Activated CD8-positive, alpha-beta T cell treated with anti-CD3 and anti-CD28 coated beads, Interleukin-2, amount 10 ng/mL, durations not matched to agents 7 days and 5 days (primary cell): ENCODE measurements around the gene MUL1. TPM values are rescaled to one million over a fixed set of nuclear protein-coding genes. Genes with fewer than 3 reads are reported as not detected.
A peak's percentile ranks its signal among the peaks of the same experiment; 100 is the strongest.

ENCODE experiments used
- ATAC-seq: fragments of 150-1000 bp; cut with Tn5 transposase; one replicate; pipeline ENCODE4 v1.10.0; 2021; ENCODE audit warnings: moderate library complexity
- CTCF ChIA-PET: fragments of 350-600 bp; sonication (Branson Sonifier 250); formaldehyde crosslinking; loops from one replicate; lab custom pipeline; 2021; ENCODE audit warnings: antibody characterized with exemption; lab: Charles Lee
- POLR2A ChIA-PET: fragments of 350-600 bp; sonication (Branson Sonifier 250); formaldehyde crosslinking; loops from one replicate; lab custom pipeline; 2021; ENCODE audit warnings: antibody characterized with exemption; lab: Charles Lee
- DNase-seq: peaks from one replicate; pipeline ENCODE4 v3.0.0-alpha.2; 2020
- H3K27ac Mint-ChIP-seq: one replicate; pipeline ENCODE4 v1.8.0; 2021; ENCODE audit warnings: mild to moderate bottlenecking, mixed read lengths
- H3K27me3 Mint-ChIP-seq: one replicate; pipeline ENCODE4 v1.8.0; 2021; ENCODE audit warnings: low read depth, mixed read lengths
- H3K36me3 Mint-ChIP-seq: one replicate; pipeline ENCODE4 v1.8.0; 2021; ENCODE audit warnings: low read depth, mixed read lengths
- H3K4me1 Mint-ChIP-seq: one replicate; pipeline ENCODE4 v1.8.0; 2021; ENCODE audit warnings: low read depth, mixed read lengths
- H3K4me3 Mint-ChIP-seq: one replicate; pipeline ENCODE4 v1.8.0; 2021; ENCODE audit warnings: mild to moderate bottlenecking, mixed read lengths
- H3K9me3 Mint-ChIP-seq: one replicate; pipeline ENCODE4 v1.8.0; 2022; ENCODE audit warnings: mixed read lengths; ENCODE audit not compliant: insufficient read depth
- total RNA-seq, 2 experiments: library from RNA; stranded (reverse); gene quantifications; one replicate each; pipeline ENCODE4 v1.2.3, GENCODE V29; 2021

Gene MUL1
- total RNA-seq, 2 experiments from 2014 or later = 17.2 to 18.6 TPM

- Mint-ChIP-seq H3K4me3 (peak overlapping the region; percentile 36), H3K27ac (no peak overlapping the region), H3K36me3 (peaks cover 2% of the 10 kb centered on the region), H3K27me3 (peaks cover 73% of the 10 kb centered on the region), H3K4me1 (peaks cover 12% of the 10 kb centered on the region), H3K9me3 (no peaks in the 10 kb centered on the region)
- POLR2A ChIA-PET = interaction anchor here (0.6 kb wide), 1 partner anchor 276 kb away, joined by 3 read pairs; no protein-coding TSS in a partner anchor
- CTCF ChIA-PET = interaction anchor here (1.4 to 1.6 kb wide), 2 partner anchors 10 to 123 kb away, joined by 3 to 4 read pairs; no protein-coding TSS in a partner anchor
- DNase-seq (no peak), ATAC-seq (no peak)
These were observed 24.0 kb downstream of the MUL1 start for GRCh38 chr1:20483833-20484518.

GRCh38 chr1:20483098-20483832, 24.7 kb downstream of the MUL1 start:
- Mint-ChIP-seq H3K27me3 (peaks cover 70% of the 10 kb centered on the region), H3K27ac (no peak overlapping the region), H3K36me3 (peaks cover 2% of the 10 kb centered on the region), H3K9me3 (no peaks in the 10 kb centered on the region), H3K4me3 (no peak overlapping the region), H3K4me1 (peaks cover 12% of the 10 kb centered on the region)
- ATAC-seq (no peak), DNase-seq (no peak)
- ChIA-PET POLR2A (no interaction called here), CTCF (interaction anchor here (1.0 to 1.6 kb wide), 4 partner anchors 11 to 270 kb away, joined by 3 to 4 read pairs (median 3); no protein-coding TSS in a partner anchor)

GRCh38 chr1:20481643-20482498, 26.1 kb downstream of the MUL1 start:
- POLR2A ChIA-PET = no interaction called here
- peaks cover 69% of the 10 kb centered on the region for H3K27me3 Mint-ChIP-seq
- no peaks in the 10 kb centered on the region for H3K9me3 Mint-ChIP-seq
- peaks cover 2% of the 10 kb centered on the region for H3K36me3 Mint-ChIP-seq
- DNase-seq (no peak), ATAC-seq (no peak)
- no peak overlapping the region for H3K27ac Mint-ChIP-seq
- no peak overlapping the region for H3K4me3 Mint-ChIP-seq
- peaks cover 12% of the 10 kb centered on the region for H3K4me1 Mint-ChIP-seq
- CTCF ChIA-PET = interaction anchor here (1.0 to 1.7 kb wide), 4 partner anchors 12 to 269 kb away, joined by 3 to 4 read pairs (median 3); no protein-coding TSS in a partner anchor

GRCh38 chr1:20480951-20481617, 26.9 kb downstream of the MUL1 start:
- ATAC-seq = no peak
- Mint-ChIP-seq H3K27ac (no peak overlapping the region), H3K9me3 (no peaks in the 10 kb centered on the region), H3K36me3 (peaks cover 2% of the 10 kb centered on the region), H3K4me1 (peaks cover 14% of the 10 kb centered on the region), H3K4me3 (no peak overlapping the region), H3K27me3 (peaks cover 72% of the 10 kb centered on the region)
- ChIA-PET POLR2A (no interaction called here), CTCF (interaction anchor here (1.3 to 1.7 kb wide), 2 partner anchors 13 to 264 kb away, joined by 3 to 4 read pairs; no protein-coding TSS in a partner anchor)
- no peak for DNase-seq

GRCh38 chr1:20480243-20480944, 27.6 kb downstream of the MUL1 start:
- ChIA-PET POLR2A (no interaction called here), CTCF (interaction anchor here (1.3 kb wide), 1 partner anchor 263 kb away, joined by 3 read pairs; no protein-coding TSS in a partner anchor)
- H3K9me3 Mint-ChIP-seq = no peaks in the 10 kb centered on the region
- no peak overlapping the region for H3K4me3 Mint-ChIP-seq
- no peaks in the 10 kb centered on the region for H3K36me3 Mint-ChIP-seq
- H3K27ac Mint-ChIP-seq = no peak overlapping the region
- ATAC-seq (no peak), DNase-seq (no peak)
- H3K27me3 Mint-ChIP-seq = peaks cover 69% of the 10 kb centered on the region
- H3K4me1 Mint-ChIP-seq = peaks cover 13% of the 10 kb centered on the region

- no peak overlapping the region for H3K27ac Mint-ChIP-seq
These were observed 28.1 kb downstream of the MUL1 start for GRCh38 chr1:20479840-20480239.

GRCh38 chr1:20478057-20478635, 29.8 kb downstream of the MUL1 start:
- POLR2A ChIA-PET = no interaction called here
- no peak for ATAC-seq
- Mint-ChIP-seq H3K4me3 (no peak overlapping the region), H3K27me3 (peaks cover 73% of the 10 kb centered on the region), H3K27ac (no peak overlapping the region), H3K4me1 (peaks cover 5% of the 10 kb centered on the region), H3K36me3 (no peaks in the 10 kb centered on the region), H3K9me3 (no peaks in the 10 kb centered on the region)
- DNase-seq = no peak
- CTCF ChIA-PET = no interaction called here

More at GRCh38 chr1:20479840-20480239, 28.1 kb downstream of the MUL1 start:
- Mint-ChIP-seq H3K4me1 (peaks cover 13% of the 10 kb centered on the region), H3K27me3 (peaks cover 73% of the 10 kb centered on the region), H3K4me3 (no peak overlapping the region), H3K9me3 (no peaks in the 10 kb centered on the region), H3K36me3 (no peaks in the 10 kb centered on the region)
- CTCF ChIA-PET = no interaction called here
- no peak for DNase-seq
- POLR2A ChIA-PET = no interaction called here
- ATAC-seq = no peak

- peaks cover 69% of the 10 kb centered on the region for H3K27me3 Mint-ChIP-seq
- no peaks in the 10 kb centered on the region for H3K9me3 Mint-ChIP-seq
- POLR2A ChIA-PET = no interaction called here
- ATAC-seq = no peak
- CTCF ChIA-PET = no interaction called here
- DNase-seq = no peak
- H3K36me3 Mint-ChIP-seq = no peaks in the 10 kb centered on the region
- peaks cover 7% of the 10 kb centered on the region for H3K4me1 Mint-ChIP-seq
- H3K27ac Mint-ChIP-seq = no peak overlapping the region
- H3K4me3 Mint-ChIP-seq = no peak overlapping the region
These were observed 30.4 kb downstream of the MUL1 start for GRCh38 chr1:20477348-20478056.

- Mint-ChIP-seq H3K9me3 (no peaks in the 10 kb centered on the region), H3K27me3 (peaks cover 59% of the 10 kb centered on the region), H3K27ac (no peak overlapping the region), H3K4me3 (no peak overlapping the region), H3K4me1 (peaks cover 7% of the 10 kb centered on the region), H3K36me3 (no peaks in the 10 kb centered on the region)
- ChIA-PET POLR2A (no interaction called here), CTCF (no interaction called here)
- no peak for ATAC-seq
- no peak for DNase-seq
These were observed 31.5 kb downstream of the MUL1 start for GRCh38 chr1:20476265-20477038.
